HG02571 (cell line): ENCODE results near the gene SCFD1.

ENCODE experiments used
- ATAC-seq: cut with Tn5 transposase; IDR thresholded peaks from one replicate; pipeline ENCODE4 v1.9.1; 2021; ENCODE audit warnings: mild to moderate bottlenecking, moderate library complexity; ENCODE audit not compliant: unreplicated experiment

SCFD1 gene

GRCh38 chr14:30751646-30752416, 129.7 kb downstream of the SCFD1 start:
- ATAC-seq: no peak

- ATAC-seq: no peak
These were observed 131.3 kb downstream of the SCFD1 start for GRCh38 chr14:30753452-30753851.

- no peak for ATAC-seq
These were observed 132.7 kb downstream of the SCFD1 start for GRCh38 chr14:30754778-30755177.

- no peak for ATAC-seq
These were observed 134.5 kb downstream of the SCFD1 start for GRCh38 chr14:30756594-30756993.

- ATAC-seq: no peak
These were observed 135.0 kb downstream of the SCFD1 start for GRCh38 chr14:30757082-30757481.

- no peak for ATAC-seq
These were observed 137.3 kb downstream of the SCFD1 start for GRCh38 chr14:30759172-30760125.

GRCh38 chr14:30763891-30764290, 141.8 kb downstream of the SCFD1 start:
- ATAC-seq: no peak

- ATAC-seq: no peak
These were observed 145.5 kb downstream of the SCFD1 start for GRCh38 chr14:30767624-30768023.

GRCh38 chr14:30768791-30769190, 146.7 kb downstream of the SCFD1 start:
- ATAC-seq: no peak

GRCh38 chr14:30770376-30770775, 148.3 kb downstream of the SCFD1 start:
- no peak for ATAC-seq

GRCh38 chr14:30771595-30771994, 149.5 kb downstream of the SCFD1 start:
- ATAC-seq: no peak

GRCh38 chr14:30779210-30779609, 157.1 kb downstream of the SCFD1 start:
- ATAC-seq: no peak
